ENCODE results near the gene ZNF672. TPM values are rescaled to one million over a fixed set of nuclear protein-coding genes. Genes with fewer than 3 reads are reported as not detected.

ZNF672 gene
- total RNA-seq, 1 experiment from 2014 or later: 17.0 TPM

GRCh38 chr1:248897412-248898337 lies 59.7 kb downstream of the ZNF672 start:
- Histone ChIP-seq H3K9me3 (replicated peaks) (no peaks in the 10 kb centered on the region), H3K4me3 (no peak overlapping the region), H3K4me1 (no peaks in the 10 kb centered on the region), H3K36me3 (no peaks in the 10 kb centered on the region), H3K27me3 (no peaks in the 10 kb centered on the region), H3K27ac (no peak overlapping the region)
- DNase-seq: no peak

Other genes with a start within 250 kb of the ZNF672 start
- not detected in 2 replicates for gene OR2T10, start 240.5 kb upstream of the ZNF672 start, total RNA-seq (2014; rRNA removed; shearing (Covaris generic))
- gene OR2T11, start 203.1 kb upstream of the ZNF672 start, total RNA-seq (2014; rRNA removed; shearing (Covaris generic)): not detected in 2 replicates
- gene OR2T35, start 192.9 kb upstream of the ZNF672 start, total RNA-seq (2014; rRNA removed; shearing (Covaris generic)): not detected in 2 replicates
- gene OR2T27, start 182.7 kb upstream of the ZNF672 start, total RNA-seq (2014; rRNA removed; shearing (Covaris generic)): not detected in 2 replicates
- not detected in 2 replicates for gene OR14I1, start 135.5 kb upstream of the ZNF672 start, total RNA-seq (2014; rRNA removed; shearing (Covaris generic))
- 0.91 and 1.6 TPM in 2 replicates for gene LYPD8, start 82.5 kb upstream of the ZNF672 start, total RNA-seq (2014; rRNA removed; shearing (Covaris generic))
- gene SH3BP5L, start 12.3 kb upstream of the ZNF672 start, total RNA-seq (2014; rRNA removed; shearing (Covaris generic)): 14.2 and 15.8 TPM in 2 replicates
- gene ZNF692, start 20.9 kb downstream of the ZNF672 start, total RNA-seq (2014; rRNA removed; shearing (Covaris generic)): 17.2 and 26.4 TPM in 2 replicates
- gene PGBD2, start 68.0 kb downstream of the ZNF672 start, total RNA-seq (2014; rRNA removed; shearing (Covaris generic)): 4.9 and 5.6 TPM in 2 replicates

Data from SJCRH30 (cell line).